Cardiac fibroblast (primary cell): ENCODE measurements around the gene TMEM181.

Experiments
- DNase-seq, 2 donors: peaks; one replicate each; pipeline versions ENCODE4 v3.0.0 to v3.0.0-alpha.2; 2010; ENCODE audit warnings: low read depth in 2 of 2
- H3K4me3 ChIP-seq, 2 donors: replicated peaks in 1 of 2; 1 replicate in 1 of 2; 2 replicates in 1 of 2; pipeline ENCODE4 v1.5.1; 2011; ENCODE audit warnings: low read depth in 2 of 2, low read length in 2 of 2, mild to moderate bottlenecking in 2 of 2, moderate library complexity in 1 of 2
- CTCF ChIP-seq: IDR thresholded peaks from one replicate; pipeline ENCODE4 v1.5.1; 2011; ENCODE audit warnings: low read depth, mild to moderate bottlenecking, low read length, inconsistent platforms

TMEM181 gene

DNA sequence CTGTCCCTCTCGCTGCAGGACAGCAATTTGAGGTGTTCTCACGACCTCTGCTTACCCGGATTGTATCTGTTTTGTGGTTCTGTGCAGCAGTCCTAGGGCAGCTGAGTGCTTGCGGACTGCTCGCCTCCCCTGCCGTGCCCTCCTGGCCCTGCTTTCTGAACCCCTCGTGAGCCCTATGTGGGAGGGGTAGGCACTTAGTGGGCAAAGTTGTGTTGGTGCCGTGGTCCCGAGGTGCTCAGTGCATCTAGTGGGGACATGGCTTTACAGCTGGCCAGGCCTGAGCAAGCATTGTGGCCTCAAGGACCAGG lies 5.2 kb downstream of the TMEM181 start:
- H3K4me3 ChIP-seq = no peak overlapping the region
- TF ChIP-seq CTCF = no peak
- no peak for DNase-seq

GRCh38 chr6:158565482-158566040 lies 5.7 kb downstream of the TMEM181 start:
- peak; percentile 6 for TF ChIP-seq CTCF
- DNase-seq = no peak
- no peak overlapping the region for H3K4me3 ChIP-seq

GRCh38 chr6:158566207-158566818 lies 6.4 kb downstream of the TMEM181 start:
- H3K4me3 ChIP-seq = no peak overlapping the region
- TF ChIP-seq CTCF = no peak
- DNase-seq = no peak

DNA sequence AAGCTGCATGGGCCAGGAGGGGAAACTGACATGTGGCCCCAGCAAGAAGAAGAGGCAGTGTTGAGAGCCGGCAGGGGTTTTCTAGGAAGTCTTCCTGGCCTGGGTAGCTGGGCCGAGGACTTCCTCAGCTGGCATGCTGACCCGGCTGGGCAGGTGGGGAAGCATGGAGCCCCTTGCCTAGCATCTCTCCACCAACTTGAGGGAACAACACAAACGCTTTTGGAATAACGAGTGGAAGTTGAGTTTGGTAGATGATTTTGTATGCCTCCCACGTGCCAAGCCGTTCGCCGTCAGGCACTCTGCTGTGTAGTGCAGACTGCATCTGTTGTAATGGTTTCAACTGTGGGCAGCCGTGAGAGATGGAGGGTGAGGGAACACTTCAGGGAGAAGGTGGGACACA lies 7.3 kb downstream of the TMEM181 start:
- H3K4me3 ChIP-seq = no peak overlapping the region
- no peak for TF ChIP-seq CTCF
- no peak for DNase-seq

DNA sequence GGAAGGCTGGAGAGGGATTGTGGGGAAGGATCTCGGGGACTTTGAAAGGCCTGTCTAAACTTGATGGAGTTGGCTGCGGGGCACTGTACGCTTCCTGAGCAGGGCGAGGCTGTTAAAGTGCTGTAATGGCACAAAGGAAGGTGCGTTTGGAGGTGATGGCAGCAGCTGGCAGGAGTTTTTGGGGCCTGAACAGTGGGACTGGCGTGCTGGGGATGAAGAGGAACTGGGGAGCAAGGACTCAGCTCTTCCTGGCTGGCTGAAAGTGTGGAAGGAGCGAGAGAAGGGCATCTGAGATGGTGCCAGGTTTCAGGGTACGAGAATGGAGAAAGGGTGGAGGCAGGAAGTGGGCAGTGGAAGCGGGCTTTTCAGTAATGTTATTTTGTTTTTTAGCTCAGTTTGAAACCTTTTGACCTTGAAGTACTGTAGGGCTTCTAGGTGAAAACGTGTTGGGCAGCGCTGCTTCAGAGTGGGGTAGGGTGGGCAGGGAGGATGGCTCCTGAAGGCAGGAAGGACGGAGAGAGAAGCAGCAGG lies 8.0 kb downstream of the TMEM181 start:
- no peak for DNase-seq
- TF ChIP-seq CTCF = no peak
- no peak overlapping the region for H3K4me3 ChIP-seq

GRCh38 chr6:158568549-158568948 lies 8.7 kb downstream of the TMEM181 start:
- no peak for TF ChIP-seq CTCF
- DNase-seq = no peak
- no peak overlapping the region for H3K4me3 ChIP-seq

GRCh38 chr6:158569036-158569435 lies 9.1 kb downstream of the TMEM181 start:
- no peak for DNase-seq
- H3K4me3 ChIP-seq = no peak overlapping the region
- no peak for TF ChIP-seq CTCF
